RPMI7951 (cell line): ENCODE measurements around the gene ZFX. TPM values are rescaled to one million over a fixed set of nuclear protein-coding genes. Genes with fewer than 3 reads are reported as not detected.
"Not testable (repeated sequence)": the region's sequence is repeated elsewhere in the genome, so short reads cannot be mapped to it uniquely, and the experiment has no call there.

Experiments
- DNase-seq: peaks from one replicate; pipeline ENCODE4 v3.0.0-alpha.2; 2012; ENCODE audit warnings: low read depth
- total RNA-seq: library from RNA; depleted of rRNA; stranded (reverse); fragments of >200 nt; shearing (Covaris generic); gene quantifications from 2 replicates; pipeline ENCODE4 v1.2.3, GENCODE V29; 2014

Gene ZFX
- total RNA-seq, 1 experiment from 2014 or later = 36.9 TPM

DNA sequence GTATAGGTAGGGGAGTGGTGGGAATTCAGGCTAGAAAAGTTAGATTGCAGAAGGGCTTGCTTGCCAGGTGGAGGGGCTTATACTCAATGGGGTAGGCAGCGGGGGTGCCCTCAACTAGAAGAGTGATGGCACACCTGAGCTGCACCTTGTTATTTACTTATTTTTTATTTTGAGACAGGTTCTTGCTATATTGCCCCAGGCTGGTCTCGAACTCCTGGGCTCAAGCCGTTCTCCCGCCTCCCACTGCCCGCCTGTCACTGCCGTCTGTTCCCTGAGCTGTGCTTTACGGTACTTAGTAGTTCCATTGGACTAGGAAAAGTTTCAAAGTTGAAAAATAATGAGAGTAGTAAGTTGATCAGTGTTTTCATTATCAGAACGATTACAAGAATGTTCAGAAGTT lies 2.0 kb downstream of the ZFX start:
- DNase-seq = no peak

- peak; percentile 28 for DNase-seq
These were observed 3.8 kb downstream of the ZFX start for GRCh38 chrX:24153178-24153795.

GRCh38 chrX:24153796-24154189 lies 4.3 kb downstream of the ZFX start:
- no peak for DNase-seq

- DNase-seq = no peak
These were observed 5.0 kb downstream of the ZFX start for GRCh38 chrX:24154490-24155034.

- DNase-seq = not testable (repeated sequence)
These were observed 6.2 kb downstream of the ZFX start for GRCh38 chrX:24155747-24156146.

DNA sequence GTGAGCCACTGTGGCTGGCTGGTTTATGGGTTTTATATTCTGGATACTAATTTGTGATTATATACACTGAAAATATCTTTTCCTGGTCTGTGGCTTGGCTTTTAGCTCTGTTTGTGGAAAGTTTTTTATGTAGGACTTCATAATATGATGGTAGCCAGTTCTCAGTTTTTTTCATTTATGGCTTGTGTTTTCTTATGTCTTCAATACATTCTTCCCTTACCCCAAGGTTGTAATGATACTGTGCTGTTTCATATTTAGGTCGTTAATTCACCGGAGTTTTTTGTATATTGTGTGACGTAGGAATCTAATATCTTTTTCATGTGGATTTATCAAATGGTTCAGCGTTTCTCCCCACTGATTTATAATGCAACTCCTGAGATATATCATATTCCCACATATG lies 6.6 kb downstream of the ZFX start:
- DNase-seq = no peak

GRCh38 chrX:24158881-24159280 lies 9.4 kb downstream of the ZFX start:
- DNase-seq = no peak

DNA sequence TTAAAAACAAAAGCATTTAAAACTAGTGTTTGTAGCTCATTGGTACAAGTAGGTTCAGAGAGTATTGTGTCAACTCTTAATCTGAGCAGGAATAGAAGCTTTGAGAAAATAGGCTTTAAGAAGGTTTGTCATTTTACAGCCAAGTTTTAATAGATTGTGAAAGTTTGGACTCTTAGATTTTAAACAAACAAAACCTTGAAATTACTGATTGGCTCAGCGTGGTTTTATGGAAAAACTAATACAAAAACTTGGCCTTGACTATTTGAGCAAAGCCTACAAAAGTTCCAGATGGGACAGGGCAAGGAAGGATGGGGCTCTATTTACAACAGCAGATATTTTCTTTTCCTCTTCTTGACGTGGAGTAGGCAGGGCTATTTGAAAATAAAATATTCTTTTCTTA lies 16.5 kb downstream of the ZFX start:
- DNase-seq = no peak

DNA sequence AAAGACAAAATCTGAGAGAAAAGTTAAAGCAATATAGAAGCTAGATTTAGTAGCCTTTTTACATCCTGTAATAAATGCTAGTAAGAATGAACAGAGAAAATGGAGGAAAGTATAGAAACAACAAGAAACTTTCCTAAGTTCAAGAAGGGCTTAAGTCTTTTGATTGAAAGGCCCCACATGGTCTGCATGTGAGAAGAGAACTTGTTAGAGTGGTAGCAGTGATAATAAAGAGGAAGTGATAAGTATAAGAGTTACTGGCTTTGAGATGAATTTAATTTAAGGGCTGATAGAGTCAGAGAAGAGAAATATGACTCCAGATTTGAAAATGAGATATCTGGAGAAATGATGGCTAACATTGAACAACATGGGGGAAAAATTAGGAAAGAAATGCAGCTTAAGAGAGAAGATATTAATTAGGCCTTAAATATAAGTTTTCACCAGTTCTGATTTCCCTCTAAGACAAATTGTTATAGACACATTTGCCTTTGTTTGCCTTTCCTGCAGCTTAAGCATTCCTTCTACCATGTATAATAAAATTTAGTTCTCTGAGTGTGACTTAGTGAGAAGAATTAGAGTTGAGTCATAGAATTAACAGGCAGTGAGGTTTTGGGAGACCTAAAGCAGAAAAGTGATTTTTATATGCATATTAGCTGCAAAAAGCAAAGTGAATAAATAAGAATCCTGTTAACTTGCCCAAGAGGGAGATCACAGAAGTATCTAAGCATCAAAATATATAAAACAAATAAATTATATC lies 18.4 kb downstream of the ZFX start:
- no peak for DNase-seq

DNA sequence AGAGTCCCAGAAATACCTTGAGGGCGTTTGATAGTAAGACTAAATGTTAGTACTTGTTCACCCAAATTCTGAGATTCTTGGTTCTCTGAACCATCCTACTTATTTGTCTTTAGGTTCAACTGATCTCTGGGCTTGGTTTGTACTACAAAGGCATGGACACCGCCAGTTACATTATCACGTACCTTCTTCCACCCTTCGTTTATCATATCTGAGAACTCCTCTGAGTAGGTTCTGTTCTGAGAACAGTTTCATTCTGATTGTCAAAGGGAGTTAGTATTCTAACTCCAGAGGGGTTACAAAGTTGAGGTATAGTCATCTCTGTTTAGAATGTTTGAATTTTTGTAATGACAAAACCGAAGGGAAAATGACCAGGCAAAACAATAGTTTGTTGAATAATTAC lies 19.3 kb downstream of the ZFX start:
- DNase-seq = no peak

DNA sequence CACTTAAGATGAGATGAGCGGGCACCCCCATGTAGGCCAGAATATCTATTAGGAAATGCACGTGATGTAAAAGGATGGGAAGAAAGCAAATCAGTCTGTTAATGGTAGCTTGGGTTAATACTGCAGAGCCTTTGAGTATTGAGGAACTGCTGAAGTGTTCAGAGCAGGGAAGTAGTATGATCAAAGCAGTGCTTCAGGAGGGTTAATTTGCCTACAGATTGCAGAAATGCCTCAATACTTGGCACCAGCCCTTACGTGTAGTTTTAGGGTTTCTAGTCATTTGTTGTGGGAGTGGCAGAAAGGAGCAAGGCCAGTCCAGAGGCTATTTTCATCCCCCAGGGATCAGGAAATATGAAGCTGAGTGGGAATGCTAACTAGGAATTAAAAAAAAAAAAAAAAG lies 19.7 kb downstream of the ZFX start:
- no peak for DNase-seq

DNA sequence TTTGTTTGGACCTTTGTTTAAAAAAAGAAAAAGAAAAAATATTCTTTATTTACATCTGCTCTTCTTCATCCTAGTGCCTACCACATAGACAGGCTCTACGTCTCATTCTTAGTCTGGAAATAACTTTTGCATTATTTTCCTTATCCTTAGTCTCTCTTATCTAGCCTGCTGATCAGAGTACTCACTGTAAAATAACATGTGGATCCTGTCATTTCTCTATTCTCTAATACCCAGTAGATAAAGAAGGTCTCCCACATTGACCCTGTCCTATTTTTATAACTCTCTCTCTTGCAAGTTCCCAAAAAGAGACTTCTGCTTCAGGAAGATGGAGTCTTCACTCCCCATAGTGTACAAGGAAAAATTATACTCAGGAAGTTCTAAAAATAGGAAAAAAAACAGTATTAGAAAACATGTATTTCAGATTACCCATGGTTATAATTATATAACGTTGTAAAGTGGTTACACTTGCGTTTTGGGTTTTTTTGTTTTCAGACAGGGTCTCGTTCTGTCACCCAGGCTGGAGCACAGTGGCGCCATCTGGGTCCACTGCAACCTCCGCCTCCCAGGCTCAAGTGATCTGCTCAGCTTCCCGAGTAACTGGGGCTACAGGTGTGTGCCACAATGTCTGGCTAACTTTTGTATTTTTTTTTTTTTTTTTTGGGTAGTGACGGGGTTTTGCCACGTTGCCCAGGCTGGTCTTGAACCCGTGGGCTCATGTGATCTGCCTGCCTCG lies 23.8 kb downstream of the ZFX start:
- DNase-seq = no peak

DNA sequence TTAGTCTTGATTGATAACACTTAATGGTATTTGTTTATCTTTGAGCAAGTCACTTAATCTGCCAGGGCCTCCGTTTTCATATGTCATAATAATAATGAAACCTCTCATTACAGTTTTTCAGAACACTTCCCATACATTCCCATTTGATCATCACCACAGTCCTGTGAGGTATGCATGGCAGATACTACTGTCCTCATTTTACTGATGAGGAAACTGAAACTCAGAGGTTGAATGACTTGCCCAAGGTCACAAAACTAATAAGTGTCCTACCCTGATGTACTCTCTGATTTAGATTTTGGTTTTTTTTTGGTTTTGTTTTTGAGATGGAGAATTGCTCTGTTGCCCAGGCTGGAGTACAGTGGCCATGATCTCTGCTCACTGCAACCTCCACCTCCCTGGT lies 25.7 kb downstream of the ZFX start:
- no peak for DNase-seq

DNA sequence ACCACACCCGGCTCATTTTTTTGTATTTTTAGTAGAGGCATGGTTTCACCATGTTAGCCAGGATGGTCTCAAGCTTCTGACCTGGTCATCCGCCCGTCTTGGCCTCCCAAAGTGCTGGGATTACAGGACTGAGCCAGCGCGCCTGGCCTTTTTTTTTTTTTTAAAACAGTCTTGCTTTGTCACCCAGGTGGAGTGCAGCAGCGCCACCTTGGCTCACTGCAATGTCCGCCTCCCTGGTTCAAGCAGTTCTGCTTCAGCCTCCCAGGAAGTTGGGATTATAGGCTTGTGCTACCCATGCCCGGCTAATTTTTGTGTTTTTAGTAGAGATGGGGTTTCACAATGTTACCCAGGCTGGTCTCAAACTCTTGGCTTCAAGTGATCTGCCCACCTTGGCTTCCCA lies 28.9 kb downstream of the ZFX start:
- DNase-seq = no peak

DNA sequence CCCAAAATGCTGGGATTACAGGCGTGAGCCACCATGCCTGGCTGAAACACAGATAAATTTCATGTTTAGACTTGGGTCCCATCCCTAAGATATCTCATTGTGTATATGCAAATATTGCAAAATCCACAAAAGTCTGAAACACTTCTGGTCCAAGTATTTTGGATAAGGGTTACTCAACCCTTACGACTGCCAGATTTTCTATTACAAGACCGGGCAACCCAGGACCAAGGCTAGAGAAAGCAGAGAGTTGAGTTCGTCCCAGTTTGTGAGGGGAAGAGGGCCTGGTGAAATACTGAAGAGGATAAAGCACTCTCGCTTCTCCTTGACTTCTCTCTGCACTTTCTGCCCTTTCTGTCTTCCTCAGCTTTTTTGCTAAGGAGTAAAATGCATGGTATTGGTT lies 34.5 kb downstream of the ZFX start:
- DNase-seq = no peak

DNA sequence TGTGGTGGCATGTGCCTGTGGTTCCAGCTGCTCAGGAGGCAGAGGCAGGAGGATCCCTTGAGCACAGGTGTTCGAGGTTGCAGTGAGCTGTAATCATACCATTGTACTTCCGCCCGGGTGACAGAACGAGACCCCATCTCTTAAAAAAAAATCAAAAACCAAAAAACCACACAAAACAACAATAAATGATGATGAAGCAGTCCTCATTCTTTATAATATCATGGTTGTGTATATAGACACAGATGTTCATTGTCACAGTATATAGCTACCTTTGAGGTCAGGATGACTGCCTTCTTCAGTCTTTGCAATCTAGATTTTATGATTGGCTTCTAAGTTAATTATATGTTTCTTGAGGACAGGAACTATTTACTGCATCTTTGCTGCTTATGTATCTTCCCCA lies 37.0 kb downstream of the ZFX start:
- no peak for DNase-seq

- no peak for DNase-seq
These were observed 37.5 kb downstream of the ZFX start for GRCh38 chrX:24186986-24187385.

GRCh38 chrX:24189490-24189889 lies 40.0 kb downstream of the ZFX start:
- DNase-seq = no peak

DNA sequence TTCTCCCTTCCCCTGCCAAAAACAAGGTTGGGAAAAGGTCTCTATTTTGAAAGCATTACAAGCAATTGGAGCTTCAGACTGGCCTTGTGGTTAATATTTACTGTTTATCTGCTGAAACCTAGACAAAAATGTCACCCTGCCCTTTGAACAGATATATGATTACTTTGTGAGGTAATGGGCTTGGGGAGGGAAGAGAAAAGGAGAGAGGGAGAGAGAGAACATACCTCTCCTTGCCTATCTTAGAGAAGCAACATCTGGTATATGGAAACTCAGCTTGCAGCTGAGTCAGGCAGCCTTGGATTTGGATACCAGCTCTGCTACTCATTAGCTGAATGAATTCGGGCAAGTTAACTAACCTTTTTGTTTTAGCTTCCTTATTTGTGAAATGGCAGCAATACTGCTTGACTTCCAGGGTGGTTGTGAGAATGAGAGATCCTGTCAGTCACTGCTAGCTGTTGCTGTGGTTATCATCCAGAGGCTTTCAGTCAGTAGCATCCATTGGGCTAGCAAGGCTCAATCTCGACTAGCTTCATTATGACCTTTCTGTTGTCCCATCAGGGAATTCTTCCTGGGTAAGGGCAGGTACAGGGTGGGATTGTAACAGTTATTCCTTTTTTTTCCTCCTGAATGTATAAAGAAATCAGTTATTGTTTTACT lies 41.1 kb downstream of the ZFX start:
- peak; percentile 2 for DNase-seq

DNA sequence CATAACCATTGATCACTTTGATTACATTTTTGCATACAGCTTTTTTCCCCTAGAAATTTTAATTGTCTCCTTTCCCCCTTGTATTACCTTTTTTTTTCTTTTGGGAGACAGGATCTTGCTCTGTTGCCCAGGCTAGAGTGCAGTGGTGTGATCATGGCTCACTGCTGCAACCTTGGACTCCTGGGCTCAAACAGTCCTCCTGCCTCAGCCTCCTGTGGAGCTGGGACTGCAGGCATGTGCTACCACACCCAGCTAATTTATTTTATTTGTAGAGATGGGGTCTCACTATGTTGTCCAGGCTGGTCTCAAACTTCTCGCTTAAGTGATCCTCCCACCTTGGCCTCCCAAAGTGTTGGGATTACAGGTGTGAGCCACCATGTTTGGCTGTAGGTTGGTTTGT lies 47.0 kb downstream of the ZFX start:
- no peak for DNase-seq

DNA sequence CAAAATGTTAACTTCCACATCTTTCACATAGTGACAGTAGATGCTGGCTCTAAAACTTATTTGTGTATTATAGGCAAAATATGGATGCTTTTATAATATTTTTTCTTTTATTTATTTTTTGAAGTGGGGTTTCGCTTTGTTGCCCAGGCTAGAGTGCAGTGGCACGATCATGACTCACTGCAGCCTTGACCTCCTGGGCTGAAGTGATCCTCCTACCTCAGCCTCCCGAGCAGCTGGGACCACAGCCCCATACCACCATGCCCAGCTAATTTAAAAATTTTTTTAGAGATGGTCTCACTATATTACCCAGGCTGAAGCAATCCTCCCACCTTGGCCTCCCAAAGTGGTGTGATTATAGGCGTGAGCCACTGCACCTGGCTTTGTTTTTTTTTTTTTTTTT lies 48.6 kb downstream of the ZFX start:
- no peak for DNase-seq

GRCh38 chrX:24200133-24200532 lies 50.6 kb downstream of the ZFX start:
- DNase-seq = no peak
